Glomerular visceral epithelial cell (primary cell): ENCODE results near the gene PRKCE.

Experiments
- DNase-seq: peaks from one replicate; pipeline ENCODE4 v3.0.0-alpha.2; 2016; ENCODE audit errors: extremely low spot score

The PRKCE gene

DNA sequence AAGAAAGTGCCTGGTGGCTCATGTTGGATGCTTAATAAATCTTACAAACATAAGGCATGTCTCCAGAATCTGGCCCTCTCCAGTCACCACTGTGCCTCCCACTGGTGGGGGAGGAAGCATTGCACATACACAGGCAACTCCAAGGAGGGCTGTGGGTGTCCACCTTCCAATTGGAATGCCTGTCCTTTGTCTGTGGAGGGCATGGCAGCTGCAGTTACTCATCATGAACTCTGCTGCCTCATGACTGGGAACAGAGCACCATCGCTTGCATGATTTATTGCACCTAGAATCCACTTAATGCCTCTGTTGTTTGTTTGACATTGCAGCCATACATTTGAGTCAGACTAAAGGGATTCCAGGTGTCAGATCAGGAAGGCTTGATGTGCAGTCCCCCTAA lies 278.9 kb downstream of the PRKCE start:
- DNase-seq = peak; percentile 52

DNA sequence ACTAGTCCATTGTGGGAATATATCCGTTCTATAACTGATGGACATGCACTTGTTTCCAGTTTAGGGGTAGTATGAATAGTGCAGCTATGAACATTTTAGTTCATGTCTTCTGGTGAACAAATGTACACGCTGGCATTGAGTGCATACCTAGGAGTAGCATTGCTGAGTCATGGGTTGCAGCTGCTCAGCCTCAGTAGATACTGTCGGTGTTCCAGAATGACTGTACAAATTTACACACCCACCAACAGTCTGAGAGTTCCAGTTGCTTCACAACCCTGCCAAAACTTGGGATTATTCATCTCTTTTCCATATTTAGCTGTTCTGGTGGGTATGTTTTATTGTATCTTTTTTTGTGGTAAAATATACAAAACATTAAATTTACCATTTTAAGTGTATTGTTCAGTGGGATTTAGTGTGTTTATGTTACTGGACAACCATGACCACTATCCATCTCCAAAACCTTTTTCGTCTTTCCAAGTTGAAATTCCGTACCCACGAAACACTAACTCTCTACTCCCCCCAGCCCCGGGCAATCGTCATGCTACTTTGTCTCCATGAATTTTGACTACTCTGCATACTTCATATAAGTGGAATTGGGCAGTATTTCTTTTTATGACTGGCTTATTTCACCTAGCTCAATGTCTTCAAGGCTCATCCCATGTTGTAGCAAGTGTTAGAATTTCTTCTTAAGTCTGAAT lies 281.0 kb downstream of the PRKCE start:
- no peak for DNase-seq

DNA sequence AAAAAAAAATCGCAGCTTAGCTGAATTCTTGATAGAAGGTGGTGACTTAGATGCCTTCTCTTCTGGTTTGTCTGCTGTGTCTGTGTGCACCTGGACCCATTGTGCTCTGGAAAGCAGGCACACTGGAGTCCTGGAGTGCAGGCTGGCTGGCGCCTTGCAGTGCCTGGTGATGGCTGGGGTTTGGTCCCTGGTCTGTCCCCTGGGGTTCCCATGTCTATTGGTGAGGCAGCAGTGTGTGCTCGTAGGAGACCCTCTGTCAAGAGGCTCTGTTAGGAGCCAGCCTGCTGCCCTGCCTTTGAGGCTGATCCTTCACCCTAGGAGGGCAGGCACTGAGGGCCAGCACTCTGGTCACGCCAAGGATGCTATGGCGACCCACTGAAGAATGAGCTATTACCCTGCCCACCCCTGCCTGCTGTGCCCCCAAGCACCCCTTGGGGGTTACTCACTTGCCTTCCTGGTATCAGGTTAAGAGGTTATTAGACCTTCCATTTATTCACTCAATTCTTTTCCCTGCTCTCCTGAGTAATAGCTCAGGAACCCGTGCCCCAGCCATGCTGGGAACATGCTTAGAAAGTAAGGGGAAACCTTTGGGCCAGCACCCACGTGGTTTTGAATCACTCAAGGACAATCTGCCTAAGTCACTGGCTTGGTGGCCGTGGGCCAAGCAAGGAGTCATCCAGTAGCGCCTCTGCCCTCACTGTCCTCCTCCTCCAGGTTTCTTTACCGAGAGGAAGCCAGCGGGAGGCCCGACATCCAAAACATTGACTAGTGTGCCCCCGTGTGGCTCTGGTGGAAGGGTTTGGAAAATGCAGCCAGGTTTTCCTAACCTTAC lies 284.5 kb downstream of the PRKCE start:
- DNase-seq = peak; percentile 96

DNA sequence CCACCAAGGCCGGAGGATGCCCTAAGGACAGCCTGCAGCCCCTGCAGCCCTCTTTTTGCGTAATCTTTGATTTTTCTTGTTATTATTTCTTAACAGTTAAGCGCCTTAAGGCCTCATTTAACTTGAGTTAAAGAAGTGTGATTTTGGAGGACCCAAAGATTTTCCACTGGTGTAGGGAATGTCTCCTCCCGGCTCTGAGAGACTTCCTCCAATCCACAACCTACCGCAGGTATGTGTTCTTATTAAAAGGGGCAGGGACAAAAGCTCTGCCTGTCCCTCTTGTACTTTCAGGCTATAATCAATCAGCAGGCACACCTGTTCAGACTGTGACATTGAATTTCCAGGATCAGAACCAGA lies 285.1 kb downstream of the PRKCE start:
- DNase-seq = no peak

DNA sequence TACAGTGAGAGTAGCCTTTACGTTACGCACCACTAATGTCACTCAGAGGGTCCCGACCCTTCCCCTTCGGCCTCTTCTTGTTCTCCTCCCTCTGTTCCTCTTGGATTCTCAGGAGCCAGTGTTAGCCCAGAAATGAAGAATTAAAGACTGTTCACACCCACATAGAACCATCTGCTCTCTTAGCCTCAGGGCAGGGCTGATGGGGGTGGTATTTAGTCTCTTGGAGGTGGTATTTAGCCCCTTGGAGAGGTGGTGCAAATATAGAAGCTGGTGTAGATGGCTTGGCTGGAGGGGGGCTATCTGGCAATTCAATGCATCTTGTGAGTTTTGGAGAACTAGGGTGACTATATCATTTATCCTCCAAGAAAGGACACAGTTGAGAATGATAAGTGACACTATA lies 286.5 kb downstream of the PRKCE start:
- DNase-seq = no peak

DNA sequence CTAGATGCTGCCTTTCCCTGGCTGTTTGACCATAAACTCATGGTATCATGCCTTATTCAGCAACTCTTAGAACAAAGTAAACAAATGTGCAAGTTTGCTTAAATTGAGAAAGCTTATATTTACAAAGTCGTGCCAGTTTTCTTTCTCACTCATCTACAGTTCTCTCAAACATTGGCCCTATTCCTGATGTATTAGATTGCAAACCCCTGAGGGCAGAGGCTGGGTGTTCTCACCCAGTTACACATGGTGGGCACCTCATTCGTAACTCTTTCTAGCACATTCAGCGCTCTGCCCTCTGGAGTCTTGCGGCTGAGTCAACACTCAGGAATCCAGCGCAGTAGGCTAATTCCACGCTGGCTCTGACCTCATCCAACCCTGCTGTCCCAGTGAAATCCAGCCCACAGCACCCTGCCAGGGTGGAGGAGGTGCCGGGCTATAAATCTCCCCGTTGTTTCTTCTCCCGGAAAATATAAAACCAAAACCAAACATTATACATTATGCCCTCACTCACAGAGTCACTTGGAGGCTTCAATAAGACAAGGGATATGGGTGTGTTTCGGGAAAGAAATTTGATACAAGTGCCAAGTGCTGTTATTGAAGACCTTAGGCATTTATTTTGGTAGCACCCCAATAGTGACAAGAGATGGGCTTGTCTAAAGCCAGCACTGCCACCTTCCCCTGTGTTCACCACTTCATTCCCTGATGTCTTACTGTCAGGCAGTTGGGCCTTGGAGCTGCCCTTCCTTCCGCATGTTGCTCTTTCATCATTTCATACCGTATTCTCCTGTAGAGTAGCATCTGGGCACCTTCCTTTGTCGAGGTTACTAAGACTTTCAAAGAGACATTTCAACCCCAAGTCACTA lies 287.4 kb downstream of the PRKCE start:
- peak; percentile 94 for DNase-seq

DNA sequence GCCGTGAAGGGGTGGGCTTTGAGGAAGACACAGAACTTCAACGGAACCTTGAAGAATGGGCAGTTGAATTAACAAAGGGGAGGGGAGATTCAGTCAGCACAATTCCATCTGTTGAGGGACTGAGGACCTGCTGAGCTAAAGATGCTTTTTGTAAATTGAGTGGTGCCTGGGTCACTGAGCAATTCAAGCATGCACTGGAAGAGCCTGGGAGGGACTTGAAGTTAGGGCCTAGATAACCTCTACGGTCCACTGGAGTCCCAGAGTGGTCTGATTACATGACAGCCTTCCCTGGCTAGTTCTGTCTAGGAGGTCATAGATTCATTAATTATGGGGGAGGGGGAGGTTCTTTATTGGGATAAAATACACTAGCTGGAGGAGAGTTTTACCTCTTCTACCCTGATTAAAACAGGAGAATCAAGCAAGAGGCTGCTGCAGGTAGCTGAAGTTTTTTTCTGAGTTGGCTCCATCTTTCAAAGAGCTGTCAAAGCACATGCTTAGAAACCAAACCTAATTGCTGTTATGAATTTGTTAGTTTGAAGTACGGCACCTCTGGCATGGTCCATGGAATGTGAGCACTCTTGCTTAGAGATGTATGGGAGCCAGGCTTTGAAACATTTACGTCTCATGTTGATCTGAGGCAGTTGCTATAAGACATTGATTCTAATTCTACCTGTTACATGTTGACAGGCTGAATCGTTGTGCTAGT lies 290.2 kb downstream of the PRKCE start:
- DNase-seq = no peak

DNA sequence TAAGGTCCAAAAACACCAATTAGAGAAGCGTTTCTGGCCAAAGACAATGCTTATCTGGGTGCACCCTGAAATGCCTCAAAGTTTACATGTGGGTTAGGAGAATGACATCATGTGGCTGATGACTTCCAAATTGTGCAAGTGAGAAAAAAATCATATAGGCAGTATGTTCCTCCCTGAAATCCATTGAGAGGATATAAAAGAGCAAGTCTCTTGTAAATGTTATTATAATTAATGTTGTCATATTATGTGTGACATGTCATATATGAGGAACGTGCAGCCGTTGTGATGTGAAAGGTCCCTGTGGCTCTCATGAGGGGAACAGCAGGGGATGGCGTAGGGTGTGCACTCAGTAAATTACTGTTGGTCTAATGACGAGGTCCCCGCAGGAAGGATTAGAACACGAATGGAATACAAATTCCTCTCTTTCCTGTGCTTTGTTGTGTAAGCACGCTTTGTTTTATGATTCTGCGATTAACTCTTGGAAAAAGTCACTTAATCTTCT lies 290.8 kb downstream of the PRKCE start:
- DNase-seq = no peak

DNA sequence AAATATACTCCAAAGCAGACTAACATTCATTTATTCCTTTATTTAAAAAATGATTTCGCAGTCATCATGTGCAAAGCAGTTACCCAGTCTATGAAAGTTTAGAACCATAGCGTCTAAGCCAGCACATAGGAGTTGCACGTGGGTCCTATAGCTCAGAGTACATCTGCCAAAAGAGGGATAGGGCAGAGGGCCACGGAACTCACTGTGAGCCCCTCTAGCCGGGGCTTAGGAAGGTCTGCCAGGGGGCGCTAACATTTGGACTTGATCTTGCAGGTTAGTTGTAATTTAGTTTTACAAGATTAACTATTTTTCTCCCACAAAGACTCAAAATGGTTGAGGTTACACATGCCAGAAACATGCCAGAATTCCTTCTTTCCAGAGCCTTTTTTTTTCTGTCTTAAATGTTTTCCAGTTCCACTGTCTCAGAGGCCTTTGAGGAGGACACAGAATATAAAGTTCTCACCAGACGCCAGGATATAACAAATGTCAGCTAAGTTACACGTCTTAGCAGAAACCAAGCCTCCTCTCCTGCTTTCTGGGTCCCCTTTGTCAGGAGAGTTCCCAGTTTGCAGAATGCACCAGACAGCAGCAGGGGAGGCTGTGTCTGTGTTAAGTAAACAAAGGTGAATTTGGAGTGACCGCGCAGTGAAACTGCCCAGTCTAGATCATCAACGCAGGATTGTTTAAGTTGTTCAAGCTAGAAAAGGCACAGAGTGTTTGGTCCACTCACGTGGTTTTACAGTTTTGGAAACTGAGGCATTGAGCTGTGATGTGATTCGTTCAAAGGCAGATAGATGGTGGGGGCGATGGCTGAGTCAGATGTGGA lies 292.0 kb downstream of the PRKCE start:
- DNase-seq = no peak

DNA sequence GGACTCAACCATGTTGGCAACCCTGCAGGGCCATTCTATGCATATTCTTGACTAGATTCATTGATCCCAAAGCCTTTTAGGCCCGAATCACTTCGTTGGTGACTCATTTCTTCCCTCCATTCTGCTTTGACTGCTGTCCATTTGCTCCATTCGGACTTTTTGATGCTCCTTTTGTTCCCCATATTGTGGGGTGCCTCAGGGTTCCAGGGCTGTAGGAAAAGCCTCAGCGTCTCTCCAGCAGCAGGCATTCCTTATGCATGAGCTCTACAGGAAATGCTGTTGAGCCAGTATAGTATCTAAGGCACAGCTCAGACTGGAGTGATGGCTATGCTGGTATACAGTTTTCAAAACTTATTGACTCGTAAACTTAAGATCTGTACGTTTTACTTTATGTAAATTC lies 292.6 kb downstream of the PRKCE start:
- DNase-seq = peak; percentile 48

DNA sequence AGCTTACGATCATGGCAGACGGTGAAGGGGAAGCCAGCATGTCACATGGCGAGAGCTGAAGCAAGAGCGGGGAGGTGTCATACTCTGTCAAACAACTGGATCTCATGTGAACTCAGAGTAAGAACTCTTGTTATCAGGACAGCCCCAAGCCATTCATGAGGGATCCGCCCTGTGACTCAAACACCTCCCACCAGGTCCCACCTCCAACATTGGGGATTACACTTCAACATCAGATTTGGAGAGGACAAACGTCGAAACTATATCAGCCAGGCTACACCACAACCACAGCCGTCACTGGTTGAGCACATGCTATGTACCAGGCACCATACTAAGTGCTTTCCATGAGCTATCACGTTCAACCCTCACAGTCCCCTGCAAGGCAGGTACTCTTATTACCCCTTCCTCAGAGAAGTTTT lies 293.8 kb downstream of the PRKCE start:
- no peak for DNase-seq

DNA sequence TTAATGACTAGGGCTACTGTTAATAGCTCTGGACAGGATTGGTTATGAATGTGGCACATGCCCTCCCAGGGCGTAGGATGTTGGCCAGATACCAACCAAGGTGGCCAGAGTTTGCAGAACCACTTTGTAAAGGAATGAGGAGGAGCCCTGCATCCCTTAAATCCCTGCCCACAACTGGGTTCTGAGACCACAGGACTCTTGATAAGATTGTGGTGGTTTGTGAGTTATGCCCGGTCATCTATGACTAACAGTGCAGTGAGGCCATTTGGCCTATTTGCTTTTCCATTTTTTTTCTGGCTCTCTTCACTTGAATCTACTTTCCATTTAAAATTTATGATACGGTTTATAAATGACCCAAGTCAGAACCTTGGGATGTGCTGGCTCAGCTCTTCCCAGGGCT lies 294.5 kb downstream of the PRKCE start:
- peak; percentile 96 for DNase-seq

DNA sequence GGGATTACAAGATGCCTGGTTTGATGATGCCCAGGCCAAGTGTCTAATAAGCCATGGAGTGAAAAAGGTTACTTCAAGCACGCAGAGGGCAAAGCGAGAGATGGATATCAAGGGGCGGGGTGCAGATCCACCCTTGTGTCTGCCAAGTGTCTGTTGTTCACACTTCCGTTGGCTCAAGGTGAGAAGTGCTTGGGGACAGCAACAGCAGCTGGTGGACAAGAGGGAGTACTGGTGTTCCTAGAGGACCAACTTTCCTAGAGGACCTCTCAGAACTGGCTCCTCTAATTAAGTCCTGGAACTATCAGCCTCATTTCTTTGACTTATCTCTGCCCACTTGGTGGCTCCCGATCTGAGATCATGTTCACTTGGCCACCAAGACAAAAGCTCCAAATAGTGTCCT lies 299.1 kb downstream of the PRKCE start:
- DNase-seq = no peak

DNA sequence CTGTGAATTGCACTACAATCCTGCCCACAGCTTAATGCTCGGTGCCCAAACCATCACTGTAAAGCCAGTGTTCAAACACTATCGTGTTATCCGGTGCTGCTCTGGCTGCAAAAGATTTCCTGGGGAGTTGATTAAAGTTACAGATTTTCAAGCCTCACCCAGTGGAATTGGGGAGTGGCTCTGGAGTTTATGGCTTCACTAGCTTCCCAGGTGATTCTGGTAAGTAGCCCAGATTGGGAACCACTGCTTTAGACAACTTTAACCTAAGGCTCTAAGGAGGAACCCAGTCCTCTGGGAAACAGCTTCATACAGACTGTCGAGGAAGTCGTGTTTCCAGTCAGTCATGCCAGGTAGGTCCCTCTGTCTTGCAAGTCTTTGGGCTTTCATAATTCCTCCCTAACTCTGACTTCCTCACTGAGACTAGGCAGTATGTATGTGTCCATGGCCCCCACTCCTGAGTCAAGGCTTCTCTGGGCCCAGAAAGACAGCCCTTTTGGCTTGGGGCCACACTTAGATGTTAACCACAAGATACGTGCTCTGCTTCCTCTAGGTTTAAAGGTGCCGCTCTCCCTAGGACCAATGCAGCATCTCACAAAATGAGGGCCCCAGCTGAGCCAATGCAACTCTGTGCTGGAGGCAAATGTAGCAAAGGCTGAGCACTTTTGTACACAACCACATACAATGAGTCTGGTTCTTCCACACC lies 299.7 kb downstream of the PRKCE start:
- no peak for DNase-seq

DNA sequence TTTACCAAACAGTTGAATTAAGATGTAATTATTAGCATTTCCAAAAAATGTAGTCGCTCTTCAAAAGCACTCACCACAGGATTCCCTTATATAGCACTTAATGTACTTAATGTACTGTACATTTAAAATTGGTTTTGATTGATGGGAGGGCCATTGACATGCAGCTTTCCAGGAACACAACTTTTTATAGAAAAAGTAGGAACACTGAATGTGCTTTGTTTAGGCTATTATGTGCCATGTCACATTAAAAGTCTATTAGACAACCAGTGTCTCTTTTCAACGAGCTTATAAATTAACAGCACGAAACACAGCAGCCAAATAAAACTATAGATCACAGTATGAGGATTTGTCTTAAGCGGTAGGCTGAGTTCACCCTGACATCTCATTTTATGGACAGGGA lies 301.1 kb downstream of the PRKCE start:
- DNase-seq = no peak

DNA sequence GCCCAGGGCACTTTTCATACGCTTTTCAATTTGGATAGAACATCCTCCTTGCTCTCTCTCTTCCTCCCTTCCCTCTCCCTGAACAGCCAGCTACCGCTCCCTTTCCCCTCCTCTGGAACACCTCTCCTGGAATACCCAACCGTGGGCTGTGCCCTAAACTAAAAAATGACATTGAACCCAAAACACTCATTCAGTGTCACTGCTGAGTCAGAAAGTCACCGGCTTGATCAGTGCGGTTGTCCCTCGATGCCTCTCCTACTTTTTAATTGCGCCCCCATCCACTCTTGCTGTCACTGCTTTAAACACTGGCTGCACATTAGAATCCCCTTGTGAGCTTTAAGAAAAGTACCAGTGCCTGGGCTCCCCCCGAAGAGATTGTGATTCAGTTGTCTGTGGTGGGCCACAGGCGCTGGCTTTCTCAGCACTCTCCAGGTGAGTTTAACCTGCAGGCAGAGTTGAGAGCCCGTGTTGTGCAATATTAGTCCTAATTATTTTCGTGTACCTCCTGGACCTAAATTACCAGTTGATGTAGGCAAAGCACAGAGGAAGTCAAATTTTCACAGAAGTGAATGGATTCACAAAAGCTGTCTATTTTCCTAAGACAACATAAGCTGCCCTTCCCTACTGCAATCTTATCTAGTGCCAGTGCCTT lies 302.0 kb downstream of the PRKCE start:
- DNase-seq = no peak

DNA sequence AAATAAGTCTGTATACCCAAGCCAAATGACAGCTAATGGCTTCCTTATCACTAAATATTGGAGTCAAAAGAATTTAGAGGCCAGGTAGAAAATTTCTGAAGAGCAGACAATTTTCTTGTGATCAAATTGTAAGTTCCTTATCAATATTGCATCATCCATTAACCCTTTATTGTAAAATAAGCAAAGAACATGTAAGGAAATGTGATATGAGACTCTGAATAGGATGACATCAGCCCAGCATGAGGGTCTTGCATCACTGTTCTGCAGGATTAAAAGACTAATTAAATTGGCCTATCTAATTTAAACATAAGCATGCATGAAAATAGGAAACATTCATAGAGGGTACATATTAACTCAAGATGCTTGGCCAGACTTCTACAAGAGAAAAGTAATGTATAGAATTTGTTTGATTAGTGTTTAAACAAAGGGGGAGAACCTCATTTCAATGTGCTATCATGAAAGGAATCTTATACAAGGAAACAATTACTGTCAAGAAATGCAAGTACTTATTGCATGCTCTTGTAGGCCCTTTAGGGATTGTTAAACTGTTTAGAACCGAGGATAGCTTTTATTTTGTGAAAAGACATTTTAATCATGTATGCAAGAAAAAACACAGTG lies 302.9 kb downstream of the PRKCE start:
- DNase-seq = no peak

DNA sequence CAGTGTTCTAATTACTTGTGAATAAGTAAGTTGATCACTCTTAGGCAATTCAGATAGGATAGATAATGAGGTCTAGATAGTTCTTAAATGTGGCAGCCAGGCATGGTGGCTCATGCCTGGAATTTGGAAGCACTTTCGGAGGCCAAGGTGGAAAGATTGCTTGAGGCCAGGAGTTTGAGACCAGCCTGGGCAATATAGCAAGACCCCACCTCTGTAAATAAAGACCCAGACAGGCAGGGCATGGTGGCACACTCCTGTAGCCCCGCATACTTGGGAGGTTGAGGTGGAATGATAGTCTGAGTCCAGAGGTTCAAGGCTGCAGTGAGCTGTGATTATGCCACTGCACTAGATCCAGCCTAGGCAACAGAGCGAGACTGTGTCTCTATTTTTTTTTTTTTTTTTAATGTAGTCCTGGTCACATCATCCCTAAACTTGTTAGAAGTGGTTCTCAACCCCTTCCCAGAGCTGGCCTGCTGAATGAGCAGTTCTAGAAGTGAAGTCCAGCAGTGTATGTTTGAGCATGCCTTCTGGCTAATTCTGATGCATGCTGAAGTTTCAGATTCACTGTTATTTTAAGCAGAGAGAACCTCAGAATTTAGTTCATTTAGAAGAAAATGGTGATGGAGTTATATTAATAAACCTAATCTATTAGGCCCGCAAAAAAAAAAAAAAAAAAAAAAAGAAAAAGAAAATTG lies 306.2 kb downstream of the PRKCE start:
- no peak for DNase-seq
